Measurements from ENCODE around the gene MRLN.
"Not testable (repeated sequence)": the region's sequence is repeated elsewhere in the genome, so short reads cannot be mapped to it uniquely, and the experiment has no call there.

Gene MRLN

GRCh38 chr10:59762505-59762904, 9.2 kb upstream of the MRLN start:
- DNase-seq (ENCODE audit: low spot score in 2 of 2) (no peak), ATAC-seq (no peak)
- Mint-ChIP-seq H3K27ac (no peak overlapping the region), H3K4me3 (no peak overlapping the region), H3K4me1 (no peaks in the 10 kb centered on the region), H3K9me3 (no peaks in the 10 kb centered on the region), H3K36me3 (no peaks in the 10 kb centered on the region)

GRCh38 chr10:59757966-59758365, 4.7 kb upstream of the MRLN start:
- Mint-ChIP-seq H3K4me1 (no peaks in the 10 kb centered on the region), H3K4me3 (no peak overlapping the region), H3K27ac (no peak overlapping the region), H3K9me3 (no peaks in the 10 kb centered on the region), H3K36me3 (no peaks in the 10 kb centered on the region)
- no peak for DNase-seq (ENCODE audit: low spot score in 2 of 2)
- ATAC-seq = no peak

GRCh38 chr10:59754951-59755350, 1.7 kb upstream of the MRLN start:
- Mint-ChIP-seq H3K27ac (no peak overlapping the region), H3K4me3 (no peak overlapping the region), H3K4me1 (no peaks in the 10 kb centered on the region), H3K36me3 (no peaks in the 10 kb centered on the region), H3K9me3 (no peaks in the 10 kb centered on the region)
- ATAC-seq (no peak), DNase-seq (ENCODE audit: low spot score in 2 of 2) (no peak)

- no peaks in the 10 kb centered on the region for H3K36me3 Mint-ChIP-seq
- H3K4me1 Mint-ChIP-seq = no peaks in the 10 kb centered on the region
- H3K9me3 Mint-ChIP-seq = no peaks in the 10 kb centered on the region
- H3K4me3 Mint-ChIP-seq = no peak overlapping the region
- ATAC-seq (no peak), DNase-seq (ENCODE audit: low spot score in 2 of 2) (no peak)
- H3K27ac Mint-ChIP-seq = no peak overlapping the region
Measured at GRCh38 chr10:59752278-59752940, 846 bp downstream of the MRLN start.

- no peaks in the 10 kb centered on the region for H3K36me3 Mint-ChIP-seq
- no peak overlapping the region for H3K27ac Mint-ChIP-seq
- ATAC-seq = no peak
- H3K4me3 Mint-ChIP-seq = no peak overlapping the region
- DNase-seq (ENCODE audit: low spot score in 2 of 2) = no peak
- H3K9me3 Mint-ChIP-seq = no peaks in the 10 kb centered on the region
- H3K4me1 Mint-ChIP-seq = no peaks in the 10 kb centered on the region
Measured at GRCh38 chr10:59750155-59750945, 2.9 kb downstream of the MRLN start.

- ATAC-seq = no peak
- H3K36me3 Mint-ChIP-seq = no peaks in the 10 kb centered on the region
- H3K27ac Mint-ChIP-seq = no peak overlapping the region
- no peak for DNase-seq (ENCODE audit: low spot score in 2 of 2)
- no peak overlapping the region for H3K4me3 Mint-ChIP-seq
- H3K4me1 Mint-ChIP-seq = no peaks in the 10 kb centered on the region
- no peaks in the 10 kb centered on the region for H3K9me3 Mint-ChIP-seq
Measured at GRCh38 chr10:59748834-59749233, 4.4 kb downstream of the MRLN start.

- no peaks in the 10 kb centered on the region for H3K36me3 Mint-ChIP-seq
- H3K4me1 Mint-ChIP-seq = no peaks in the 10 kb centered on the region
- H3K4me3 Mint-ChIP-seq = no peak overlapping the region
- DNase-seq (ENCODE audit: low spot score in 2 of 2) = no peak
- no peak for ATAC-seq
- no peak overlapping the region for H3K27ac Mint-ChIP-seq
- no peaks in the 10 kb centered on the region for H3K9me3 Mint-ChIP-seq
Measured at GRCh38 chr10:59745163-59745650, 8.0 kb downstream of the MRLN start.

GRCh38 chr10:59744762-59745161, 8.5 kb downstream of the MRLN start:
- not testable (repeated sequence) for ATAC-seq; H3K4me3 Mint-ChIP-seq; H3K27ac Mint-ChIP-seq; H3K4me1 Mint-ChIP-seq; H3K9me3 Mint-ChIP-seq; H3K36me3 Mint-ChIP-seq; DNase-seq (ENCODE audit: low spot score in 2 of 2)

GRCh38 chr10:59744156-59744555, 9.1 kb downstream of the MRLN start:
- not testable (repeated sequence) for H3K4me3 Mint-ChIP-seq

GRCh38 chr10:59741583-59741982, 11.7 kb downstream of the MRLN start:
- Mint-ChIP-seq H3K4me1 (no peaks in the 10 kb centered on the region), H3K9me3 (no peaks in the 10 kb centered on the region), H3K36me3 (no peaks in the 10 kb centered on the region), H3K4me3 (no peak overlapping the region), H3K27ac (no peak overlapping the region)
- no peak for ATAC-seq
- DNase-seq (ENCODE audit: low spot score in 2 of 2) = no peak

More at GRCh38 chr10:59744156-59744555, 9.1 kb downstream of the MRLN start:
- not testable (repeated sequence) for H3K9me3 Mint-ChIP-seq; DNase-seq (ENCODE audit: low spot score in 2 of 2); H3K27ac Mint-ChIP-seq; ATAC-seq; H3K36me3 Mint-ChIP-seq; H3K4me1 Mint-ChIP-seq

- no peak overlapping the region for H3K27ac Mint-ChIP-seq
- no peak overlapping the region for H3K4me3 Mint-ChIP-seq
- H3K9me3 Mint-ChIP-seq = no peaks in the 10 kb centered on the region
- no peaks in the 10 kb centered on the region for H3K4me1 Mint-ChIP-seq
- DNase-seq (ENCODE audit: low spot score in 2 of 2) = no peak
- no peaks in the 10 kb centered on the region for H3K36me3 Mint-ChIP-seq
- no peak for ATAC-seq
Measured at GRCh38 chr10:59741048-59741447, 12.2 kb downstream of the MRLN start.

- ATAC-seq = no peak
- H3K27ac Mint-ChIP-seq = no peak overlapping the region
Measured at GRCh38 chr10:59736749-59737148, 16.5 kb downstream of the MRLN start.

GRCh38 chr10:59735296-59735695, 18.0 kb downstream of the MRLN start:
- no peaks in the 10 kb centered on the region for H3K9me3 Mint-ChIP-seq
- no peak overlapping the region for H3K27ac Mint-ChIP-seq
- peaks cover 9% of the 10 kb centered on the region for H3K4me1 Mint-ChIP-seq
- DNase-seq (ENCODE audit: low spot score in 2 of 2) (no peak), ATAC-seq (no peak)
- H3K36me3 Mint-ChIP-seq = no peaks in the 10 kb centered on the region
- no peak overlapping the region for H3K4me3 Mint-ChIP-seq

More at GRCh38 chr10:59736749-59737148, 16.5 kb downstream of the MRLN start:
- Mint-ChIP-seq H3K4me3 (no peak overlapping the region), H3K9me3 (no peaks in the 10 kb centered on the region), H3K36me3 (no peaks in the 10 kb centered on the region), H3K4me1 (peaks cover 9% of the 10 kb centered on the region)
- no peak for DNase-seq (ENCODE audit: low spot score in 2 of 2)

- no peak overlapping the region for H3K27ac Mint-ChIP-seq
- H3K36me3 Mint-ChIP-seq = no peaks in the 10 kb centered on the region
- peaks cover 9% of the 10 kb centered on the region for H3K4me1 Mint-ChIP-seq
- ATAC-seq (no peak), DNase-seq (ENCODE audit: low spot score in 2 of 2) (no peak)
- H3K4me3 Mint-ChIP-seq = no peak overlapping the region
- no peaks in the 10 kb centered on the region for H3K9me3 Mint-ChIP-seq
Measured at GRCh38 chr10:59734014-59734462, 19.2 kb downstream of the MRLN start.

- H3K27ac Mint-ChIP-seq; H3K9me3 Mint-ChIP-seq; H3K36me3 Mint-ChIP-seq; H3K4me1 Mint-ChIP-seq; DNase-seq (ENCODE audit: low spot score in 2 of 2); ATAC-seq; H3K4me3 Mint-ChIP-seq: not testable (repeated sequence)
Measured at GRCh38 chr10:59733321-59734013, 19.8 kb downstream of the MRLN start.
